Neutrophil (primary cell): ENCODE data around the gene ABAT.

ENCODE experiments used
- H3K27ac ChIP-seq: fragments of 200-600 bp; sonication (generic); 2 replicates; pipeline ENCODE4 v1.5.1; 2016; ENCODE audit warnings: mild to moderate bottlenecking, moderate library complexity
- H3K27me3 ChIP-seq: fragments of 200-600 bp; sonication (generic); 2 replicates; pipeline ENCODE4 v1.6.0; 2016; ENCODE audit warnings: mild to moderate bottlenecking
- H3K36me3 ChIP-seq: fragments of 200-600 bp; sonication (generic); 2 replicates; pipeline ENCODE4 v1.5.1; 2017
- H3K4me1 ChIP-seq, 2 experiments: fragments of 200-600 bp in 1 of 2; sonication (generic) in 1 of 2; 1 replicate in 1 of 2; 2 replicates in 1 of 2; pipeline versions ENCODE4 v1.5.1 to v1.6.1; 2013 to 2016; ENCODE audit warnings: low read depth in 1 of 2, low read length in 1 of 2, mild to moderate bottlenecking in 1 of 2, moderate library complexity in 1 of 2; ENCODE audit not compliant: control insufficient read depth in 1 of 2, insufficient read depth in 1 of 2
- H3K4me3 ChIP-seq, 2 experiments: fragments of 200-600 bp in 1 of 2; sonication (generic) in 1 of 2; 1 replicate in 1 of 2; 2 replicates in 1 of 2; pipeline ENCODE4 v1.5.1; 2013 to 2016; ENCODE audit warnings: low read depth in 1 of 2, low read length in 1 of 2, mild to moderate bottlenecking in 1 of 2, moderate library complexity in 1 of 2
- H3K9me3 ChIP-seq: fragments of 200-600 bp; sonication (generic); 2 replicates; pipeline ENCODE4 v1.5.1; 2016
- CTCF ChIP-seq: fragments of 200-600 bp; sonication (generic); IDR thresholded peaks from 2 replicates; pipeline ENCODE4 v1.5.1; 2016; ENCODE audit warnings: antibody characterized with exemption

The ABAT gene

GRCh38 chr16:8826278-8826879, 152.0 kb downstream of the ABAT start:
- H3K27me3 ChIP-seq: no peaks in the 10 kb centered on the region
- peaks cover 8% of the 10 kb centered on the region for H3K36me3 ChIP-seq
- H3K4me1 ChIP-seq: no peaks in the 10 kb centered on the region
- no peak for TF ChIP-seq CTCF
- H3K4me3 ChIP-seq: no peak overlapping the region
- H3K9me3 ChIP-seq: no peaks in the 10 kb centered on the region
- H3K27ac ChIP-seq: no peak overlapping the region

GRCh38 chr16:8828541-8829165, 154.2 kb downstream of the ABAT start:
- Histone ChIP-seq H3K4me1 (peaks cover 11 to 15% of the 10 kb centered on the region in 2 experiments), H3K27ac (no peak overlapping the region), H3K9me3 (no peaks in the 10 kb centered on the region), H3K27me3 (no peaks in the 10 kb centered on the region), H3K36me3 (peaks cover 8% of the 10 kb centered on the region), H3K4me3 (no peak overlapping the region)
- TF ChIP-seq CTCF: no peak

GRCh38 chr16:8831450-8831849, 157.0 kb downstream of the ABAT start:
- TF ChIP-seq CTCF: no peak
- no peak overlapping the region for H3K4me3 ChIP-seq
- no peaks in the 10 kb centered on the region for H3K9me3 ChIP-seq
- H3K27me3 ChIP-seq: no peaks in the 10 kb centered on the region
- no peak overlapping the region for H3K27ac ChIP-seq
- peaks cover 8% of the 10 kb centered on the region for H3K36me3 ChIP-seq
- peaks cover 17 to 30% of the 10 kb centered on the region in 2 experiments for H3K4me1 ChIP-seq

- Histone ChIP-seq H3K4me1 (peaks cover 17 to 30% of the 10 kb centered on the region in 2 experiments), H3K4me3 (no peak overlapping the region), H3K9me3 (no peaks in the 10 kb centered on the region), H3K27ac (peak overlapping the region; percentile 71), H3K27me3 (no peaks in the 10 kb centered on the region), H3K36me3 (peaks cover 8% of the 10 kb centered on the region)
- no peak for TF ChIP-seq CTCF
These were observed 157.7 kb downstream of the ABAT start for GRCh38 chr16:8831871-8832716.

GRCh38 chr16:8832717-8833105, 158.3 kb downstream of the ABAT start:
- TF ChIP-seq CTCF: no peak
- H3K4me1 ChIP-seq: peaks cover 17 to 30% of the 10 kb centered on the region in 2 experiments
- H3K36me3 ChIP-seq: peaks cover 8% of the 10 kb centered on the region
- no peaks in the 10 kb centered on the region for H3K27me3 ChIP-seq
- H3K9me3 ChIP-seq: no peaks in the 10 kb centered on the region
- H3K4me3 ChIP-seq: no peak overlapping the region
- H3K27ac ChIP-seq: peak overlapping the region; percentile 71
